Ovary (tissue), 9 donors: ENCODE data around the gene ITPR2. TPM values are rescaled to one million over a fixed set of nuclear protein-coding genes. Genes with fewer than 3 reads are reported as not detected.
A peak's percentile ranks its signal among the peaks of the same experiment; 100 is the strongest.

Experiments
- DNase-seq, 5 donors: peaks; one replicate each; pipeline ENCODE4 v3.0.0-alpha.2; 2019 to 2020
- H3K27ac ChIP-seq, 2 donors: fragments of 200-600 bp; one replicate each; pipeline versions ENCODE4 v1.5.1 to v1.8.0; 2019 to 2022
- H3K27me3 ChIP-seq: fragments of 200-600 bp; one replicate; pipeline ENCODE4 v1.8.0; 2022
- H3K36me3 ChIP-seq: fragments of 200-600 bp; sonication (generic); one replicate; pipeline ENCODE4 v1.5.1; 2019
- H3K4me1 ChIP-seq: one replicate; pipeline ENCODE4 v1.8.1; 2013; ENCODE audit warnings: mild to moderate bottlenecking, moderate library complexity; ENCODE audit not compliant: insufficient read depth
- H3K4me3 ChIP-seq: fragments of 200-600 bp; sonication (generic); one replicate; pipeline ENCODE4 v1.5.1; 2017
- H3K9me3 ChIP-seq, 2 donors: fragments of 200-600 bp in 1 of 2; sonication (generic) in 1 of 2; one replicate each; pipeline versions ENCODE4 v1.5.1 to v1.8.1; 2013 to 2019; ENCODE audit warnings: mild to moderate bottlenecking in 1 of 2, moderate library complexity in 1 of 2
- CTCF ChIP-seq, 3 donors: fragments of 450-650 bp in 2 of 3; fragments of 200-600 bp in 1 of 3; IDR thresholded peaks; one replicate each; pipeline versions ENCODE4 v1.5.1 to v1.8.0; 2016 to 2022; ENCODE audit warnings: antibody characterized with exemption in 3 of 3, mild to moderate bottlenecking in 1 of 3
- EP300 ChIP-seq: sonication (generic); formaldehyde crosslinking; IDR thresholded peaks from one replicate; pipeline ENCODE4 v1.6.1; 2017; ENCODE audit warnings: antibody characterized with exemption
- POLR2A ChIP-seq: fragments of 450-650 bp; IDR thresholded peaks from one replicate; pipeline ENCODE4 v1.6.1; 2017; ENCODE audit warnings: antibody characterized with exemption, mild to moderate bottlenecking, moderate library complexity
- WGBS, 3 donors: extraction: QIAGEN DNeasy Blood & Tissue Kit in 1 of 3; methylation state at CpG; one replicate each; pipeline versions ENCODE4 v1.1.5 to v1.1.7; 2013 to 2017; 5-methylcytosine and 5-hydroxymethylcytosine counted together
- intact Hi-C, 4 donors: fragments of 100-400 bp; cut with DNase I; formaldehyde crosslinking; loops; one replicate each; pipeline versions ENCODE4 v1.11.0 to v1.15.1; 2022 to 2023
- polyA plus RNA-seq, 2 donors: library from polyadenylated mRNA; stranded (reverse); fragments of 200-250 nt in 1 of 2; fragments of 350-450 nt in 1 of 2; fragmentation: Illumina TruSeq in 1 of 2; extraction: RNeasy Lipid Tissue Mini Kit (QIAGEN cat#74804) in 1 of 2; gene quantifications; one replicate each; pipeline ENCODE4 v1.2.3, GENCODE V29; 2013 to 2014
- total RNA-seq, 7 donors: library from RNA; depleted of rRNA in 2 of 7; stranded (reverse); fragments of >200 nt in 2 of 7; fragmentation: NEBNext Ultra II Directional in 3 of 7; extraction: Animal tissue kit (Norgen Biotek cat#: 25700) in 3 of 7; gene quantifications; one replicate each; pipeline versions ENCODE4 v1.1.0 to v1.2.4, GENCODE V29; 2016 to 2023
- donor health status: DM: no; HTN: no; CAD: no; lungs with moderate emphysema.
- donor health status: DM: no; HTN: no; CAD: no.
- donor health status: Bipolar disorder and iron deficiency.
- donor health status: DM: yes; HTN: yes; CAD: no.
- donor health status: DM: no; HTN: no; CAD: no.
- donor health status: DM: yes; HTN: yes; CAD: no.

ITPR2 gene
- total and polyA plus RNA-seq, 9 donors, result 5.9 to 51.1 (median 32.9) TPM

GRCh38 chr12:26724309-26724702 lies 108.7 kb downstream of the ITPR2 start:
- H3K27me3 ChIP-seq, result no peaks in the 10 kb centered on the region
- 10 to 18% (median 17%) methylated on average over 4 of the region's 4 CpGs for WGBS, 3 donors
- no peak overlapping the region for H3K4me3 ChIP-seq
- no peak for TF ChIP-seq POLR2A
- TF ChIP-seq CTCF (IDR thresholded peaks at IDR 0.05), result no peak
- TF ChIP-seq EP300, result no peak
- H3K27ac ChIP-seq, result peak overlapping the region in 1 of 2 donors; percentile 58
- no peaks in the 10 kb centered on the region for H3K36me3 ChIP-seq
- DNase-seq, result no peak
- intact Hi-C loops, result no loop called here
- no peaks in the 10 kb centered on the region for H3K9me3 ChIP-seq
- H3K4me1 ChIP-seq, result peaks cover 4% of the 10 kb centered on the region

- peaks cover 4% of the 10 kb centered on the region for H3K4me1 ChIP-seq
- no peaks in the 10 kb centered on the region for H3K9me3 ChIP-seq
- 27 to 32% (median 30%) methylated on average over 8 of the region's 8 CpGs for WGBS, 3 donors
- TF ChIP-seq CTCF (IDR thresholded peaks at IDR 0.05), result no peak
- no peak for TF ChIP-seq EP300
- TF ChIP-seq POLR2A, result no peak
- intact Hi-C loops, result no loop called here
- H3K36me3 ChIP-seq, result no peaks in the 10 kb centered on the region
- H3K27me3 ChIP-seq, result no peaks in the 10 kb centered on the region
- H3K27ac ChIP-seq, result peak overlapping the region in 1 of 2 donors; percentile 58
- peak in 3 of 5 donors; percentile 36 to 44 (median 39) for DNase-seq
- no peak overlapping the region for H3K4me3 ChIP-seq
These were observed 109.3 kb downstream of the ITPR2 start for GRCh38 chr12:26723379-26724308.

- Histone ChIP-seq H3K9me3 (no peaks in the 10 kb centered on the region), H3K4me3 (no peak overlapping the region), H3K4me1 (peaks cover 4% of the 10 kb centered on the region), H3K27me3 (no peaks in the 10 kb centered on the region), H3K36me3 (no peaks in the 10 kb centered on the region), H3K27ac (no peak overlapping the region)
- TF ChIP-seq POLR2A, result no peak
- intact Hi-C loops, result no loop called here
- WGBS, 3 donors, result 60 to 64% (median 61%) methylated on average over 2 of the region's 2 CpGs
- DNase-seq, result no peak
These were observed 111.2 kb downstream of the ITPR2 start for GRCh38 chr12:26721800-26722199.

- H3K27me3 ChIP-seq, result no peaks in the 10 kb centered on the region
- intact Hi-C loops, result no loop called here
- H3K27ac ChIP-seq, result no peak overlapping the region
- DNase-seq, result no peak
- no peak overlapping the region for H3K4me3 ChIP-seq
- WGBS, 3 donors, result 93 to 100% (median 97%) methylated on average over 1 of the region's 1 CpG
- TF ChIP-seq CTCF (IDR thresholded peaks at IDR 0.05) (no peak), EP300 (no peak), POLR2A (no peak)
- no peaks in the 10 kb centered on the region for H3K36me3 ChIP-seq
- peaks cover 4% of the 10 kb centered on the region for H3K4me1 ChIP-seq
- H3K9me3 ChIP-seq, result no peaks in the 10 kb centered on the region
These were observed 113.1 kb downstream of the ITPR2 start for GRCh38 chr12:26719852-26720251.

GRCh38 chr12:26717757-26718156 lies 115.2 kb downstream of the ITPR2 start:
- no peaks in the 10 kb centered on the region for H3K27me3 ChIP-seq
- no peak overlapping the region for H3K4me3 ChIP-seq
- H3K27ac ChIP-seq, result no peak overlapping the region
- intact Hi-C loops, result no loop called here
- no peak for DNase-seq
- H3K4me1 ChIP-seq, result no peaks in the 10 kb centered on the region
- 96 to 98% (median 96%) methylated on average over 2 of the region's 2 CpGs for WGBS, 3 donors
- H3K36me3 ChIP-seq, result no peaks in the 10 kb centered on the region
- TF ChIP-seq CTCF (IDR thresholded peaks at IDR 0.05) (no peak), EP300 (no peak), POLR2A (no peak)
- no peaks in the 10 kb centered on the region for H3K9me3 ChIP-seq
